ENCODE measurements around the gene TBC1D2B. TPM values are rescaled to one million over a fixed set of nuclear protein-coding genes. Genes with fewer than 3 reads are reported as not detected.
"Not testable (repeated sequence)": the region's sequence is repeated elsewhere in the genome, so short reads cannot be mapped to it uniquely, and the experiment has no call there.

Gene TBC1D2B
- total RNA-seq, 1 experiment from 2014 or later = 58.2 TPM

- H3K36me3 ChIP-seq = no peaks in the 10 kb centered on the region
- H3K4me3 ChIP-seq = no peak overlapping the region
- peaks cover 3% of the 10 kb centered on the region; the same call in 1 of the 2 replicates for H3K4me1 ChIP-seq
- H3K9me3 ChIP-seq (replicated peaks) = no peaks in the 10 kb centered on the region
- H3K27ac ChIP-seq = no peak overlapping the region
- H3K27me3 ChIP-seq = no peaks in the 10 kb centered on the region
- DNase-seq = no peak
Observed at GRCh38 chr15:77974416-77975331, 102.8 kb downstream of the TBC1D2B start.

GRCh38 chr15:77974098-77974414 is 103.5 kb downstream of the TBC1D2B start:
- peaks cover 1% of the 10 kb centered on the region; the same call in 1 of the 2 replicates for H3K4me1 ChIP-seq
- no peaks in the 10 kb centered on the region for H3K9me3 ChIP-seq (replicated peaks)
- peak in 1 of 2 experiments; percentile 38 for DNase-seq
- no peak overlapping the region for H3K4me3 ChIP-seq
- H3K27ac ChIP-seq = no peak overlapping the region
- no peaks in the 10 kb centered on the region for H3K27me3 ChIP-seq
- no peaks in the 10 kb centered on the region for H3K36me3 ChIP-seq

GRCh38 chr15:77973273-77974097 is 104.0 kb downstream of the TBC1D2B start:
- H3K27ac ChIP-seq; H3K4me3 ChIP-seq; H3K9me3 ChIP-seq (replicated peaks); H3K27me3 ChIP-seq; H3K36me3 ChIP-seq; DNase-seq; H3K4me1 ChIP-seq: not testable (repeated sequence)

- H3K9me3 ChIP-seq (replicated peaks); H3K4me1 ChIP-seq; H3K27ac ChIP-seq; H3K36me3 ChIP-seq; H3K4me3 ChIP-seq; H3K27me3 ChIP-seq; DNase-seq: not testable (repeated sequence)
Observed at GRCh38 chr15:77972706-77973105, 104.8 kb downstream of the TBC1D2B start.

GRCh38 chr15:77971875-77972274 is 105.6 kb downstream of the TBC1D2B start:
- H3K4me1 ChIP-seq = not testable (repeated sequence)

GRCh38 chr15:77970813-77971360 is 106.6 kb downstream of the TBC1D2B start:
- H3K27me3 ChIP-seq; H3K4me1 ChIP-seq; H3K27ac ChIP-seq; DNase-seq; H3K36me3 ChIP-seq; H3K9me3 ChIP-seq (replicated peaks); H3K4me3 ChIP-seq: not testable (repeated sequence)

More at GRCh38 chr15:77971875-77972274, 105.6 kb downstream of the TBC1D2B start:
- H3K36me3 ChIP-seq; H3K4me3 ChIP-seq; H3K27ac ChIP-seq; H3K9me3 ChIP-seq (replicated peaks); H3K27me3 ChIP-seq; DNase-seq: not testable (repeated sequence)

GRCh38 chr15:77969055-77969454 is 108.5 kb downstream of the TBC1D2B start:
- no peaks in the 10 kb centered on the region for H3K27me3 ChIP-seq
- H3K36me3 ChIP-seq = no peaks in the 10 kb centered on the region

GRCh38 chr15:77967798-77968197 is 109.7 kb downstream of the TBC1D2B start:
- Histone ChIP-seq H3K27me3 (no peaks in the 10 kb centered on the region), H3K36me3 (no peaks in the 10 kb centered on the region), H3K27ac (no peak overlapping the region), H3K4me1 (peaks cover 3% of the 10 kb centered on the region; the same call in 1 of the 2 replicates), H3K4me3 (no peak overlapping the region), H3K9me3 (replicated peaks) (peaks cover 8% of the 10 kb centered on the region; the same call in 1 of the 2 replicates)
- DNase-seq = no peak

More at GRCh38 chr15:77969055-77969454, 108.5 kb downstream of the TBC1D2B start:
- DNase-seq = no peak
- no peak overlapping the region for H3K27ac ChIP-seq
- no peak overlapping the region for H3K4me3 ChIP-seq
- peaks cover 3% of the 10 kb centered on the region; the same call in 1 of the 2 replicates for H3K4me1 ChIP-seq
- H3K9me3 ChIP-seq (replicated peaks) = no peaks in the 10 kb centered on the region

- H3K27me3 ChIP-seq, DNase-seq, H3K4me3 ChIP-seq: not testable (repeated sequence)
Observed at GRCh38 chr15:77967235-77967615, 110.3 kb downstream of the TBC1D2B start.

GRCh38 chr15:77966540-77967234 is 110.8 kb downstream of the TBC1D2B start:
- DNase-seq = peak; percentile 64 to 80
- Histone ChIP-seq H3K4me1 (peaks cover 3% of the 10 kb centered on the region; the same call in 1 of the 2 replicates), H3K4me3 (no peak overlapping the region), H3K36me3 (no peaks in the 10 kb centered on the region), H3K27ac (no peak overlapping the region), H3K9me3 (replicated peaks) (peaks cover 8% of the 10 kb centered on the region; the same call in 1 of the 2 replicates), H3K27me3 (no peaks in the 10 kb centered on the region)

More at GRCh38 chr15:77967235-77967615, 110.3 kb downstream of the TBC1D2B start:
- not testable (repeated sequence) for H3K9me3 ChIP-seq (replicated peaks); H3K27ac ChIP-seq; H3K4me1 ChIP-seq; H3K36me3 ChIP-seq

- Histone ChIP-seq H3K27ac (no peak overlapping the region), H3K9me3 (replicated peaks) (peaks cover 8% of the 10 kb centered on the region; the same call in 1 of the 2 replicates), H3K4me3 (no peak overlapping the region), H3K27me3 (no peaks in the 10 kb centered on the region), H3K36me3 (no peaks in the 10 kb centered on the region), H3K4me1 (peaks cover 8% of the 10 kb centered on the region; the same call in 1 of the 2 replicates)
- no peak for DNase-seq
Observed at GRCh38 chr15:77964193-77964592, 113.3 kb downstream of the TBC1D2B start.

GRCh38 chr15:77959432-77959879 is 118.1 kb downstream of the TBC1D2B start:
- H3K36me3 ChIP-seq = no peaks in the 10 kb centered on the region
- no peaks in the 10 kb centered on the region for H3K27me3 ChIP-seq
- peak; percentile 85 to 89 for DNase-seq
- H3K27ac ChIP-seq = no peak overlapping the region
- H3K4me3 ChIP-seq = peak overlapping the region; percentile 12; the same call in 1 of the 2 replicates
- peaks cover 8% of the 10 kb centered on the region; the same call in 1 of the 2 replicates for H3K9me3 ChIP-seq (replicated peaks)
- H3K4me1 ChIP-seq = peaks cover 5% of the 10 kb centered on the region; the same call in 1 of the 2 replicates

GRCh38 chr15:77958716-77959431 is 118.6 kb downstream of the TBC1D2B start:
- not testable (repeated sequence) for H3K9me3 ChIP-seq (replicated peaks); H3K4me3 ChIP-seq; H3K4me1 ChIP-seq; H3K36me3 ChIP-seq; DNase-seq; H3K27ac ChIP-seq; H3K27me3 ChIP-seq

- H3K9me3 ChIP-seq (replicated peaks); H3K27me3 ChIP-seq; H3K4me1 ChIP-seq; H3K36me3 ChIP-seq; DNase-seq; H3K4me3 ChIP-seq; H3K27ac ChIP-seq: not testable (repeated sequence)
Observed at GRCh38 chr15:77958021-77958420, 119.5 kb downstream of the TBC1D2B start.
